ENCODE data around the gene SIGLEC10. TPM values are rescaled to one million over a fixed set of nuclear protein-coding genes. Genes with fewer than 3 reads are reported as not detected.
"Not testable (repeated sequence)": the region's sequence is repeated elsewhere in the genome, so short reads cannot be mapped to it uniquely, and the experiment has no call there.

Gene SIGLEC10
- total RNA-seq, 1 donor from 2014 or later, result not detected

GRCh38 chr19:51402117-51402516, 15.3 kb downstream of the SIGLEC10 start:
- DNase-seq, result no peak
- Mint-ChIP-seq H3K4me1 (ENCODE audit: low read depth, unreplicated experiment) (no peaks in the 10 kb centered on the region), H3K27me3 (ENCODE audit: unreplicated experiment) (no peaks in the 10 kb centered on the region), H3K9me3 (ENCODE audit: unreplicated experiment) (peaks cover 16% of the 10 kb centered on the region), H3K27ac (ENCODE audit: unreplicated experiment) (no peak overlapping the region), H3K36me3 (ENCODE audit: unreplicated experiment) (peaks cover 35% of the 10 kb centered on the region), H3K4me3 (ENCODE audit: unreplicated experiment) (no peak overlapping the region)
- no peak for TF ChIP-seq CTCF (IDR thresholded peaks at IDR 0.05; ENCODE audit: partially characterized antibody, unreplicated experiment)

GRCh38 chr19:51399936-51400335, 17.5 kb downstream of the SIGLEC10 start:
- not testable (repeated sequence) for H3K27ac Mint-ChIP-seq (ENCODE audit: unreplicated experiment); H3K27me3 Mint-ChIP-seq (ENCODE audit: unreplicated experiment); DNase-seq; H3K4me1 Mint-ChIP-seq (ENCODE audit: low read depth, unreplicated experiment); H3K4me3 Mint-ChIP-seq (ENCODE audit: unreplicated experiment)
- H3K36me3 Mint-ChIP-seq (ENCODE audit: unreplicated experiment), result peaks cover 30% of the 10 kb centered on the region
- peaks cover 16% of the 10 kb centered on the region for H3K9me3 Mint-ChIP-seq (ENCODE audit: unreplicated experiment)

GRCh38 chr19:51399231-51399630, 18.2 kb downstream of the SIGLEC10 start:
- Mint-ChIP-seq H3K9me3 (ENCODE audit: unreplicated experiment) (peaks cover 16% of the 10 kb centered on the region), H3K27me3 (ENCODE audit: unreplicated experiment) (peaks cover 2% of the 10 kb centered on the region), H3K27ac (ENCODE audit: unreplicated experiment) (no peak overlapping the region), H3K4me3 (ENCODE audit: unreplicated experiment) (no peak overlapping the region), H3K4me1 (ENCODE audit: low read depth, unreplicated experiment) (no peaks in the 10 kb centered on the region), H3K36me3 (ENCODE audit: unreplicated experiment) (peaks cover 30% of the 10 kb centered on the region)
- DNase-seq, result no peak
- TF ChIP-seq CTCF (IDR thresholded peaks at IDR 0.05; ENCODE audit: partially characterized antibody, unreplicated experiment), result no peak

GRCh38 chr19:51398096-51398704, 19.2 kb downstream of the SIGLEC10 start:
- peaks cover 3% of the 10 kb centered on the region for H3K4me1 Mint-ChIP-seq (ENCODE audit: low read depth, unreplicated experiment)
- no peak overlapping the region for H3K4me3 Mint-ChIP-seq (ENCODE audit: unreplicated experiment)
- DNase-seq, result no peak
- peak; percentile 36 for TF ChIP-seq CTCF (IDR thresholded peaks at IDR 0.05; ENCODE audit: partially characterized antibody, unreplicated experiment)
- H3K27ac Mint-ChIP-seq (ENCODE audit: unreplicated experiment), result no peak overlapping the region
- H3K9me3 Mint-ChIP-seq (ENCODE audit: unreplicated experiment), result peaks cover 11% of the 10 kb centered on the region
- H3K27me3 Mint-ChIP-seq (ENCODE audit: unreplicated experiment), result peaks cover 2% of the 10 kb centered on the region
- H3K36me3 Mint-ChIP-seq (ENCODE audit: unreplicated experiment), result peaks cover 23% of the 10 kb centered on the region

- H3K4me1 Mint-ChIP-seq (ENCODE audit: low read depth, unreplicated experiment); H3K4me3 Mint-ChIP-seq (ENCODE audit: unreplicated experiment); DNase-seq; H3K27me3 Mint-ChIP-seq (ENCODE audit: unreplicated experiment); H3K9me3 Mint-ChIP-seq (ENCODE audit: unreplicated experiment): not testable (repeated sequence)
- Mint-ChIP-seq H3K27ac (ENCODE audit: unreplicated experiment) (peak overlapping the region; percentile 33), H3K36me3 (ENCODE audit: unreplicated experiment) (peaks cover 18% of the 10 kb centered on the region)
These were observed 20.0 kb downstream of the SIGLEC10 start for GRCh38 chr19:51397453-51397852.

- no peak overlapping the region for H3K27ac Mint-ChIP-seq (ENCODE audit: unreplicated experiment)
- H3K4me1 Mint-ChIP-seq (ENCODE audit: low read depth, unreplicated experiment), result peaks cover 3% of the 10 kb centered on the region
- H3K36me3 Mint-ChIP-seq (ENCODE audit: unreplicated experiment), result peaks cover 9% of the 10 kb centered on the region
- no peaks in the 10 kb centered on the region for H3K9me3 Mint-ChIP-seq (ENCODE audit: unreplicated experiment)
- no peak overlapping the region for H3K4me3 Mint-ChIP-seq (ENCODE audit: unreplicated experiment)
- H3K27me3 Mint-ChIP-seq (ENCODE audit: unreplicated experiment), result peaks cover 2% of the 10 kb centered on the region
- no peak for TF ChIP-seq CTCF (IDR thresholded peaks at IDR 0.05; ENCODE audit: partially characterized antibody, unreplicated experiment)
- DNase-seq, result no peak
These were observed 21.3 kb downstream of the SIGLEC10 start for GRCh38 chr19:51396175-51396574.
